ENCODE data around the gene ADARB1. TPM values are rescaled to one million over a fixed set of nuclear protein-coding genes. Genes with fewer than 3 reads are reported as not detected.

ADARB1 gene
- total RNA-seq, 1 donor from 2014 or later = 5.1 TPM

GRCh38 chr21:45108034-45108790 lies 33.8 kb downstream of the ADARB1 start:
- H3K9me3 Mint-ChIP-seq = no peaks in the 10 kb centered on the region
- Histone ChIP-seq H3K4me1 (peaks cover 15% of the 10 kb centered on the region), H2AFZ (replicated peaks) (no peak overlapping the region), H3K27me3 (no peaks in the 10 kb centered on the region), H3K4me3 (no peak overlapping the region), H3K9me3 (ENCODE audit: low read depth) (no peaks in the 10 kb centered on the region), H3K27ac (no peak overlapping the region), H3K36me3 (no peaks in the 10 kb centered on the region), H3K9ac (no peak overlapping the region), H3F3A (ENCODE audit: low read depth) (no peaks in the 10 kb centered on the region), H3K79me2 (ENCODE audit: low read depth) (no peaks in the 10 kb centered on the region), H3K4me2 (no peak overlapping the region), H4K20me1 (ENCODE audit: low read depth) (no peaks in the 10 kb centered on the region)
- TF ChIP-seq EZH2phosphoT487 (IDR thresholded peaks at IDR 0.05) = no peak
- TF ChIP-seq CTCF (IDR thresholded peaks at IDR 0.05) = no peak
- no peak for TF ChIP-seq EZH2 (IDR thresholded peaks at IDR 0.05)
- no peaks in the 10 kb centered on the region for H3K27me3 Mint-ChIP-seq (ENCODE audit: insufficient read depth, low read depth)
- DNase-seq (ENCODE audit: low spot score) = no peak
- H3K4me1 Mint-ChIP-seq = peaks cover 25% of the 10 kb centered on the region
- H3K36me3 Mint-ChIP-seq = no peaks in the 10 kb centered on the region
- no peak overlapping the region for H3K4me3 Mint-ChIP-seq
- H3K27ac Mint-ChIP-seq = no peak overlapping the region

GRCh38 chr21:45108808-45109781 lies 34.7 kb downstream of the ADARB1 start:
- TF ChIP-seq EZH2phosphoT487 (IDR thresholded peaks at IDR 0.05) = no peak
- TF ChIP-seq EZH2 (IDR thresholded peaks at IDR 0.05) = no peak
- Histone ChIP-seq H3K27me3 (no peaks in the 10 kb centered on the region), H3K4me1 (peaks cover 15% of the 10 kb centered on the region), H2AFZ (replicated peaks) (no peak overlapping the region), H3K4me3 (no peak overlapping the region), H3K9ac (no peak overlapping the region), H4K20me1 (ENCODE audit: low read depth) (no peaks in the 10 kb centered on the region), H3K27ac (no peak overlapping the region), H3F3A (ENCODE audit: low read depth) (no peaks in the 10 kb centered on the region), H3K4me2 (no peak overlapping the region), H3K36me3 (no peaks in the 10 kb centered on the region), H3K79me2 (ENCODE audit: low read depth) (no peaks in the 10 kb centered on the region), H3K9me3 (ENCODE audit: low read depth) (no peaks in the 10 kb centered on the region)
- Mint-ChIP-seq H3K4me1 (peaks cover 23% of the 10 kb centered on the region), H3K36me3 (no peaks in the 10 kb centered on the region), H3K4me3 (no peak overlapping the region), H3K9me3 (no peaks in the 10 kb centered on the region), H3K27me3 (ENCODE audit: insufficient read depth, low read depth) (no peaks in the 10 kb centered on the region), H3K27ac (no peak overlapping the region)
- no peak for DNase-seq (ENCODE audit: low spot score)

GRCh38 chr21:45109831-45110492 lies 35.6 kb downstream of the ADARB1 start:
- Mint-ChIP-seq H3K4me3 (no peak overlapping the region), H3K9me3 (no peaks in the 10 kb centered on the region), H3K4me1 (peaks cover 18% of the 10 kb centered on the region), H3K27ac (no peak overlapping the region), H3K27me3 (ENCODE audit: insufficient read depth, low read depth) (no peaks in the 10 kb centered on the region), H3K36me3 (no peaks in the 10 kb centered on the region)
- Histone ChIP-seq H3K4me1 (peaks cover 15% of the 10 kb centered on the region), H3K9me3 (ENCODE audit: low read depth) (no peaks in the 10 kb centered on the region), H3K27me3 (no peaks in the 10 kb centered on the region), H3K36me3 (no peaks in the 10 kb centered on the region), H3K79me2 (ENCODE audit: low read depth) (no peaks in the 10 kb centered on the region), H3F3A (ENCODE audit: low read depth) (no peaks in the 10 kb centered on the region), H3K9ac (no peak overlapping the region), H2AFZ (replicated peaks) (no peak overlapping the region), H3K4me2 (no peak overlapping the region), H3K4me3 (no peak overlapping the region), H4K20me1 (ENCODE audit: low read depth) (no peaks in the 10 kb centered on the region), H3K27ac (no peak overlapping the region)
- DNase-seq (ENCODE audit: low spot score) = no peak
- TF ChIP-seq CTCF (IDR thresholded peaks at IDR 0.05) = no peak
- TF ChIP-seq EZH2phosphoT487 (IDR thresholded peaks at IDR 0.05) = no peak
- no peak for TF ChIP-seq EZH2 (IDR thresholded peaks at IDR 0.05)
